ENCODE data around the gene ELMOD3. TPM values are rescaled to one million over a fixed set of nuclear protein-coding genes. Genes with fewer than 3 reads are reported as not detected.

The ELMOD3 gene
- total RNA-seq: 15.0 TPM

GRCh38 chr2:85354286-85355072, at the start of gene ELMOD3, which contains the start of gene RETSAT:
Gene ELMOD3 (plus strand): TSS chr2:85354769. CDS start chr2:85357199, 2,430 bp downstream.
Gene RETSAT (minus strand): TSS chr2:85354528. CDS start chr2:85354507, 21 bp downstream.

GRCh38 chr2:85327822-85328617, 26.5 kb upstream of the ELMOD3 start, which contains the start of gene TGOLN2:
Gene TGOLN2 (minus strand): TSS chr2:85327989. CDS start chr2:85327962, 27 bp downstream.

DNA sequence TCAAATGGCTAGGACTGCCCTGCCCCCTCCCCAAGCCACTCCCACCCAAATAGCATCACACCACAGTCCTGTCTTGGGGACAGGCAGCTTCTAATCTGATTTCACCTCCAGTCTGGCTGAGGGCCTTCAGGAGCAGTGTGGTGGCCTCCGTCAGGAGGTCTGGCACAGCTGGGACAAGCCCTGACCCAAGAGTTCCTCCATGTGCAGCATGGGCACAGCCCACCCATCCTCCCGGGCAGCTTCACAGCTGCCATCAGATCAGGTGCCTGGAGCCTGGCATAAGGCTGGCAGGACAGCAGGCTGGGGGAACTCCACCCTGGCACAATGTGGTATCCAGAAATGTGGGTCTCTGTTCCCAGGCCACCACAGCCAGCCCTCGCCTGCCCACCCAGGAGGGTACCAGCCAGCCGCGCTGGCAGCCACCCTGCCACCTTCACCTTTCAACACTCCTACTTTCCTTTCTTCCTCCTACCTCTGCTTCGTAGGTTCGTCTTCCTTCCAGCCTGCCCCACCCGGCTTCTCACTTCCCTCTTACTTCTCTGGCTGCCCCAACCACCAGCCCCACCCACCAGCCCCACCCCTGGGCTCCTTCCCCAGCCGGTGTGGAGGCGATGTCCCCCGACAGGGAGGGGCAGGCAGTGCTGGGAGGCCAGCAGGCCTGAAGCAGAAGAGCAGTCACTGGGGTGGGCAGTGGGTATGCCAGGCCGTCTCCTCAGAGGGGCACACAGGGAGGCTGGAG, 55.4 kb downstream of the ELMOD3 start, which contains the start of gene CAPG:
Gene CAPG, minus strand, starts transcription at position 522 of the 739 bp plus-strand sequence. CDS start 8,221 bp downstream, outside the sequence.

DNA sequence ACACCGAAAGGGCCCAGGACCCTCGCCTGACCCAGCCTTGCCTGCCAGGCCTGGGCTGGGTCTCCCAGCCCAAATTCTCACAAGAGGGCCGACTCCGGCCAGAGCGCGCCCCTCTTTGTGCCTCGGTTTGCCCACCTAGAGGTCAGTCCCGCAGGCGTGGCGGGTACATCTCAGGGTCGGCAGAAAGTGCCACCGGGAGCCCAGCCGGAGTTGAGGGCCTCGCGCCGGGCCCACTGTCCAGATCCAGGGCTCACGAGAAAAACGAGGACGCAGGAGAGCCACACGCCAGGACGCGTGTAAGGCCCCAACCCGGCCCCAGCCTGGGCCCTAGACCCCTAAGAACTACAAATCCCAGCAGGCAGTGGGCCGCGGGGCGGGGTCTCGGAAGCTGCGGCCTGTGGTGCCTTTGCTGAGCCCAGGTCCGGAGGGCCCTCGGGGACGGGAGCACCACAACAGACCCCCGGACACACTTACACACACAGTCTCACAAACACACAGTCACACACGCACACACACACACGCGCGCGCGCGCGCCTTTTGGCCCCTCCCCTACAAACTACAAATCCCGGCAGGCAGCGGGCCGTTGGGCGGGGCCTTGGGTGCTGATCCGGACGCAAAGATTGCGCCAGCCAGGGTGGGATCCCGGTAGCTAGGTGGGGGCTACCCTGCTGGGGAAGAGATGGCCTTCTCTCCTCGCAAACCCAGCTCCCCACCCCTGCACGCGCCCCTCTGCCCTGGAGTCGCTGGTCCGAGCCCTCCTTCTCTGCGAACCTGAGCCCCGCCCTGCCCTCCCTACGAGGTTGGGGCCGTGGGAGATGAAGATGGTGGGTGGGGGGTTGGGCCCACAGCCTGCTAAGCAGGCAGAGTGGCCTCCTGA, 63.8 kb downstream of the ELMOD3 start, which contains the start of gene SH2D6:
Gene SH2D6, plus strand, starts transcription at position 583 of the 877 bp plus-strand sequence. CDS start 10,752 bp downstream, outside the sequence.

Small RNA genes within 50 kb of the gene (small RNA-seq; reads per million reads assigned to genes)
- not detected for gene AC062037.1
- gene AC062037.2: not detected
- gene RF00019: not detected
- gene RN7SL113P: not detected

Other genes starting within 250 kb of the ELMOD3 start
- gene TCF7L1, start 221.4 kb upstream of the ELMOD3 start, total RNA-seq: 2.3 TPM
- gene TGOLN2, start 26.8 kb upstream of the ELMOD3 start, total RNA-seq: 54.0 TPM
- gene RETSAT, start 241 bp upstream of the ELMOD3 start, total RNA-seq: 16.4 TPM
- gene CAPG, start 55.6 kb downstream of the ELMOD3 start, total RNA-seq: 9.0 TPM
- gene SH2D6, start 63.9 kb downstream of the ELMOD3 start, total RNA-seq: 0.23 TPM
- 95.0 TPM for gene MAT2A, start 184.4 kb downstream of the ELMOD3 start, total RNA-seq
- gene GGCX, start 206.7 kb downstream of the ELMOD3 start, total RNA-seq: 28.8 TPM
- gene VAMP8, start 222.8 kb downstream of the ELMOD3 start, total RNA-seq: 3.0 TPM
- 5.1 TPM for gene VAMP5, start 229.7 kb downstream of the ELMOD3 start, total RNA-seq
- 65.7 TPM for gene RNF181, start 241.0 kb downstream of the ELMOD3 start, total RNA-seq
- gene TMEM150A, start 247.9 kb downstream of the ELMOD3 start, total RNA-seq: 2.5 TPM